GM19238 (cell line): Measurements from ENCODE around the gene CHD6.

Experiments used
- DNase-seq: peaks from one replicate; pipeline ENCODE4 v3.0.0; 2011; ENCODE audit warnings: low spot score; ENCODE audit not compliant: insufficient read length

The CHD6 gene

DNA sequence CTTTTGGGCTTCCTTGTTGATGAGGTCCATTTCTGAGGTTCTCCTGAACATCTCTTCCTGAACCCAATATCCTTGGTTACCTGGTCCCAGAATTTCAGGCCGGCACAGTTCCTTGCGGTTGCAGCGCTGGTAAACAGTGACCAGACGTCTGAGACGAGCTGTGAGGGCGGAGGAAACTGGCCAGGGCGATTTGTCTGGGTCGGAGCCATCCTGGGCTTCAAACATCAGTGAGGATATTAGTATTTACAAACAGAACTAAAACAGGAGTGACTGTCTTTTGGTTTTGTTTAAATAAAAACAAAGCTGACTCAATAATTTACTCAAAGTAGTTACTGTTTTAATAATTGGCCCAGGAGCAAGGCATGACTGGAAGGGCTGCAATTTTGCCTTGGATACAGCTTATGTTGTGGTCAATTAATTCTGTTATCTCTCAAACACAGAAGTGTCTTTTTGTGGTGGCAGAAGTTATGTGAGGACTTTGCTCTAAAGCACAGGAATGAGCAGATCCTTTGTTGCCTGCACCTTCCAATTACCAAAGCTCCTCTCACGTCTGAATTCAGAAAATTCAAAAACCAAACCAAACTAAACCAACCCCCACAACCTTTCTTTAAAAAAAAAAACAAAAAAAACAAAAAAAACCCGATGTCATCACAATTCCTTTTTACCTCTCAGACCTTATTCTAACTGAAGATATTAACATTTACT lies 192.8 kb downstream of the CHD6 start:
- no peak for DNase-seq

DNA sequence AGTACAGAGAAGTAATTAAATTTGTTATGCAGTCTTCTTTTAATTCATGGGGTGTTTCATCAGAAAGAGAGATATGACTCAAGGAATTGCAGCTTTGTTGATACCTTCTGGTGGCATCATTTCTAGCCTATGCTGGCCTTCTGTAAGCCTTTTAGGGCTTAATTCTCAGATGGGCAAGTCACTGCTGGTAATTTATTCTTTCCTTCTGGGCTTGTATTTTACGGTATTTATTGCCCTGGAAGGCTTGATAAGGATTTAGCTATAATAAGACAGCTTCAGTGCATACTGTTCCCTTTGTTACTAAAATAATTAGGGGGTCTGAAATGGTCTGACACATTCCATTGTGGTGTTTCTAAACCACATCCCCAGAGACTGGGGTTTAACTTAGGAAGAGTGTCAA lies 193.6 kb downstream of the CHD6 start:
- no peak for DNase-seq

DNA sequence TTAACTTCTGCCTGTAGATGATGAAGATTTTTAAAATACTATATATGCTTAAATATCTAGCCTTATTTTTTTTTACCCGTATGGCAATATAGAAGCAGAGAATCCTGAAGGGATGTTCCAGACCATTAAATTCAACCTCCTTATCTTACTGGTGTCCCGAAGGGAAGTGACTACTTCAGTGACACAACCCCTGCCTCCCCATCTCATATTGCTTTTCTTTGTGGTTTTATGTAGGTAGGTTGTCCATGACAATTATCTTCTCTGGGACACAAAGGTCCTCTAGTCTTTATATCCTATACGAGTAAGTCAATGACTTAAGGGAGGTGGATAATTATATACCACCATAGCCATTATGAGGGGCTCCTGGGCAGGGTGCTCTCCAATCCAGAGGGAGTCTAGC lies 194.2 kb downstream of the CHD6 start:
- DNase-seq = no peak

DNA sequence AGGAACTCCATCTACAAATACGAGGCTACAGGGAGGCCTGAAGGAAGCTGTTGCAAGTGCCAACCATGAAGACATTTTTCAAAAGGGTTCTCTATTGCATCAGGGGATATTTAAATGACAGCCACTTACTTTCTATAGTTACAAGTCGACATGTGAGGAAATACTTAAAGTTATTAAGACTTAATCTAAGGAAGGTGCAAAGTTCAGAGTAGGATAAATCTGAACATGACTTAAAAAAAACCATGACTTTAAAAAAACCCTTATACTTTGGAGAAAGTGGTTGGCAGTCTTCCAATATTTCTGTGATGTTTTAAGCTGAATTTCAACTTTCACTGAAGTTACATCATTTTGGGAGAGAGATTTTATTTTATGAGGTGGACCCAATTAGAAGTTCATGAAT lies 195.2 kb downstream of the CHD6 start:
- no peak for DNase-seq

DNA sequence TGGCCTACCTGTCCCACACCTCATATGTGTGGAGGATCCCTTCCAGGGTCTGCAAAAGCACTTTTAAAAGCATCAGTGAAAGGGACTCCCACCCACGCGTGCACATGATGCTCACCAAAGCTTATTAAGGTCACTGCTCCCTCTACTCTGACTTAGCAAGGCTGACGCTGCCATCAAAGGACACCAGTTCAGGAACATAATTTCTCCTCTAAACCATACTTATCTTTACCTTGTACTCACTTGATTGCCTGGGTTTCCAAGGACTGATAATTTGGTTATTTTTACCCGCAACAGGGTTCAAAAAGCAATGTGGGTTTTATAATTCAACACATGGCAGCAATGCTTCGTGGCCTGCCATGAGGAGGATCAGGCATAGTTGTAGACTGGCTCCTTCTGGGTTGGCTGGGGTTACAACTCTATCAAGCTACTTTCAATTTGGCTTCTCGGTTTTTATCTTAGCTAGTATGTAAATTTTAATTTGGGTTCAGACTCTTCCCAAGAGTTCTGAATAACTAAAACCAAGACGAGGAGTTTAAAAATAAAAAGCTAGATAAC lies 199.4 kb downstream of the CHD6 start:
- DNase-seq = no peak

DNA sequence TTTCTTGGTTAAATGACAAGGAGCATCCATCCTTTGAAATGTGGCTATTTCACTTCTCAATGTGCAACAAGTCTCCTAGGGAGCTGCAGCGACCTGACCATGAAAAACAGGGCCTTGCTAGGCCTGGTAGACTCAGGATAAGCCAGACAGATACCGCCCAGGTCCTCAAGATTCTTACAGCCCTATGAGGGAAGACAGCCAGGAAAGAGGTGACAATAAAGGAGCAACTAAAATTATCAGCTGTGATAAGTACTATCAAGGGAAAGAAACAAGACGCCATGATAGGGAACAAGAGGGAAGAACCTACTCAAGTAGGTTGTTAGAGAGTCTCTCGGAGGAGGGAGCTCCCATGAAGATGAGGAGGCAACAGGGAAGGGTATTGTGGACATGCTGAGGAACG lies 200.1 kb downstream of the CHD6 start:
- DNase-seq = no peak

DNA sequence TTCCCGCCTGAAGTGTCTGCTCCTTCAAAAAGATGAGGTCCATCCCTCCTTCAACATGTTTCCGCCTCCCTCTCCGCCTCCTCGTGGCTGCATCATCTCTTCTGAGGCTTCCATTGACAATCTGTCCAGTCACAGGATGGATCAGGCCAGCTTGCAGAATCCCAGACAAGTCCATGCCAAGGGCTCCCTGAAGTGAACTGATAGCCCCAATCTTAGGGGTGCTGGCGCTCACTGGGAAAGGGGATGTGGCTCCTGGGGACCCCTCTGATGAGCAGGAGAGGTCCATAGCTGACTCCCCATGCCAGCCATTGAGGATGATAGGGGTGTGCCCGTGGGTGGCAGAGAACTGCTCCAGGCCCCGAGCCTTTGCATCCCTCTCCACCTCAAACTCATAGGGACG lies 203.0 kb downstream of the CHD6 start:
- DNase-seq = no peak

DNA sequence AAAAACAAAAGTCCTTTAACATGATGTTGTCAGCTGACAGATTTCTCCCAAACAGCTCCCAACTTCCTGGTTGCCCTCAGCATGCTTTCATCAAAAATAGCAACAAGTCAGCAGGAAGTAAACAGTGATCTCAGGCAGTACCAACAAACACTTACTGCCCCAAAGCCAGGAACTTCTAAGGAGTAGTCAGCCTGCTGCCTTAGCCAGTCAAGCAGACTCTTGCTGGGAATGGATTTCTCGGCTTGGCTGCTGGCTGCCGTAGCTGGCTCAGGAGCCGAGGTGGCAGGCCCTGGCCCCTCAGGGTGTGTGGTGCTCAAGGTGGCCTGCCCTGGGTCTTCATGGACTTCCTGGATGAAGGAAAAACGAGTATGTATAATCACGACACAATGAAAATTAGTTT lies 205.0 kb downstream of the CHD6 start:
- no peak for DNase-seq

DNA sequence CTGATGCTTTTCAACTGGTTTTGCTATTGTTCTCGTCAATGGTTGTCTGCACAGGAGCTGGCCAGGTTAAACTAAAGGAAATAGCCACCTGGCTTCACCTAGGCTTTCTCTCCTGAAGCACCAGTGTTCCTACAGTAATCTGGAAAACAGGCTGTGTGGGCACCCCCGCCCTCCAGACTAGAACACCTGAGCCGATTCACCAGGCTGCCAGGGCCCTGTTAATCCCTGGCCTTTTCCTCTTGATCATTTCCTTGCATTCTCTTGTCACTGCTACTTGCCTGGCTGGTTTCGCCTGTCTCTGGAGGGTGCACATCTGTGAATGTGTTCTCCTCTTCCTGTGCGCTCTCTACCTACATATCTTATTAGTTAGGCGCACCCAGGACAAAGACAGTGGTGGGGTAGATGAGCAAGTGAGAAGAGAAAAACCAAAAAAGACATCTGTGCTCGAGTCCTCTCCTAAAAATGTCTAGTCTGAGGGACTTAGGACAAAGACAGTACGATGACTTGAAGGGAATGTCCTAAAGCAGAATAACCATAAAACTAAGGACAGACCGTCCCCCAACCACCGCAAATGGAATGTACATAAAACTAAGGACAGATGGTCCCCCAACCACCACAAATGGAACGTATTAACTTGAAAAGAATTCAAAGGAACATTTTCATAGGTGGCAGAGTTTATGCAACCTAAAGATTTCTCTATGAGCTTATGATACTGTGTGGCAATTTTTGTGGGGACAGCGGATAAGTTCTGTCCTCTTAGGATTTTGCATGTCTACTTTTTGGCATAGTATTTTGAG lies 205.7 kb downstream of the CHD6 start:
- no peak for DNase-seq

DNA sequence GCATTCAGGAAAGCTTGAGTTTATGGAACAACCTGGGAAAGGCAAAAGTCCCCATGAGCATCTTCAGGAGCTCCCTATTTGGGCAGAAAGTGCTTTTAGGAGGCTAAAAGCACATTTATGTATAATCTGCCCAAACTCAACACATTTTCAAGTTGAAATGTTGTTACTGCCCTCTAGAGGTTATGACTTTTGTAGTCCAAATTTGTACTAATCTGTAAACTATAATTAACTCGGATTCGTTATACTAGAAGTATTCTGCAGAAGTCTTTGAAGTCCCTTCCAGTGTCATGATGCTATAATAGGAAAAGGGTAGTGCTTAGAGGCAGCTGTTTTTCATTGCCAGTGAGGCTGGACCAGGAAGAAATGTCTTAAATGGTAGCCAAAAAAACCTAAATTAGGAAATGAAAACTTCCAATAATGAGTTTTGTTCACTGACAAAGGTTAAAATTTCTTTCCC lies 206.8 kb downstream of the CHD6 start:
- DNase-seq = no peak

DNA sequence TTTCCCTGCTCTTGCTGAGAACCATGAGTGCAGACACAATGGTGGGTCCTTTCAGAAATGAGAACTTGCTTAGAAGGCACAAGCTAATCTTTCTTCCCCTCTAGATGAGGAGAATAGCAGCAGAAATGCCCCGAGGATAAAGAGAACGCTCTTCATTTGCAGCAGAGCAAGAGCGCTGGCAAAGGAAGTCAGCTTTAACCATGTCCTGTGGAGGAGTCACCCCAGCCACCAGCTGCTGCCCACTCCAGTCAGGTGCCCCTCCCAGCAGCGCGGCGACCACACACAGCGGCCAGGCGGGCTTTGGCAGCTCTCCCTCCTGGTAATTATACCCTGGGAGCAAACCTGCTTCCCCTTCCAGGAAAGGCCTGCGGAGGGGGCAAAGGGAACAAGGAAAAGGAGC lies 209.2 kb downstream of the CHD6 start:
- no peak for DNase-seq

DNA sequence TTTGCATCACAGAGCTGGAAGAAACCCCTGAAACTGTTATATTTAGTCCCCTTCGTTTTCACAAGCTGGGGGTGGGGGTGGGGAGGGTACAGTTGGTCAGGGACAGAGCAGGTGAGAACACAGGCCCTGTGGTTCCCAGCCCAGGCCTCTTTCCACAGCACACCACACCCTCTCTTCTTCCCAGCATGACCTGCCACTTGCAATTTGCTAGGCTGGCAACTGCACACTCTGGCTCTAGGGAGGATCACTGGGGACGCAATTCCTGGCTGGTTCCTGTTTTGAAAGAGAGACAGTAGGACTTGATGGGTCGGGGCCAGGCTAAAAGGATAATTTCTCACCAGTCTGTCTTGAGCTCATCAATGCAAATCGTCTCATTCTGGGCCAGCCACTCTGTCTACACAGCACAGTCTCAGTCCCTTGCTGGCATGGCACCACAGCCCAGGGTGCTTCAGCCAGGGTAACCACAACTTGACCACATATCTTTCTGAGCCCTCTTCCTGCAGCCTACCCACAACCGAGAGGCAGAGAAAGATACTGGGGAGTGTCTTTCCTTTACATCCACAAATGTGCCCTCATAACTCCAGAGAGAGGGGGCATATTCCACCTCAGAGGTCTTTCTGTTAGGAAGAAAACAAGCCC lies 209.9 kb downstream of the CHD6 start:
- DNase-seq = peak; percentile 30

DNA sequence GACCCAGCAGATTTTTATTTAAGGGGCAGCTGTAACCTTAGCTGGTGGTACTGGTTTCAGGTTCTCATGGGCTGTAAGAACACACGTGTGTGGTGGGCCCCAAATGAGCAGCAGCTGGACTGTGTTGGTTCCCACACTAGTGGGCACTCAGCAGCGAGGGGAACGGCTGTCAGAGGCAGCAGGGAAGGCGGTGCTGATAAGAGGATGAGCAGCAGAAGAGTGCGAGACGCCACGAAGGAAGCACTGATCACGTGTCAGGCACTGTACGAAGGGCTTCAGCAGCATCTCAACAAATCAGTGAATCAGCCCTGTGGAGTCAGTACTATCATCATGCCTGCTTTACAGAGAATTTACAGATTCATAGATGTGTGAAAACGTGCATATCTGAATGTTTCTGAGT lies 210.6 kb downstream of the CHD6 start:
- no peak for DNase-seq

DNA sequence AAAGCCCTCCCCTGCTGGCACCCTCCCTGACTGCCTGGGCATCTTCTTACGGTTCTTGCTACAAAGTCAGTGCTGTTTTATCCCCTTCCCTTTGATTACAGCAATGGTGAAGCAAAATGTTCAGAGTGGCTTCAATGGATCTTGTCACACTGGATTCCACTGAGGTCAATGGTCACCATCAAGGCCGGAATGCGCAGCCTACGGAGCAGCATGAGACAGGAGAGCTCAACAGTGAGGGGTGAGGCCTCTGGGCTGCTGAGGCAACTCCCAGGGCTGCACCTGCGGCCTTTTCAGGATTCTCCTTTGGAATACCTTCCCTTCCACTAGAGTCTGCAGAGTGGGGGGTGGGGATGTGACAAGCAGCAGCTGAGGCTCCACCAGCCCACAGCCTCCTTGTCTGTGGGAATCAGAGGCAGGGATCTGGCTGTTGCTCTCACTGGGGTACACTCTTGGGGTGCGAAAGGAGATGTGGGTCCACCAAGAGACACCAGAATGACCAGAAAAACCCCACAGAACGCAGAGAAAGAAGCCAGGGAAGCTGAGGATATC lies 211.2 kb downstream of the CHD6 start:
- DNase-seq = no peak

DNA sequence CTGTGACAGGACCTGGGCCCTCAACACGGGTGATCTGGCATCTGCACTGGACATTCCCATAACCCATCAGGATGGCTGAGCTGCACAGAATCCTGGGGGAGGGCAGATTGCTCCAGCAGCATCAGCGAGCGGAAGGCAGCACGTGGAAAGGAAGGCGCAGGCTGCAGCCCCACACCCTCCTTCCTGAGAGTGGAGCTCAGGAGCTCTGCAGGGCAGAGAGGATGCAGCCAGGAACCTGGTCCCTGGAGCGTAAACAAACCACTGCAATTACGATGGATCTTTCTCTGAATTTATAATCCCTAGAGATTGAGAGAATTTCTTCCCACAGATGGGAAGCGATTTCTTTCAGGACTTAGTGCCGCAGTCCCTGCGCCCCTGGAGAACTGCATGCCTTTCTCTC lies 211.8 kb downstream of the CHD6 start:
- DNase-seq = no peak

DNA sequence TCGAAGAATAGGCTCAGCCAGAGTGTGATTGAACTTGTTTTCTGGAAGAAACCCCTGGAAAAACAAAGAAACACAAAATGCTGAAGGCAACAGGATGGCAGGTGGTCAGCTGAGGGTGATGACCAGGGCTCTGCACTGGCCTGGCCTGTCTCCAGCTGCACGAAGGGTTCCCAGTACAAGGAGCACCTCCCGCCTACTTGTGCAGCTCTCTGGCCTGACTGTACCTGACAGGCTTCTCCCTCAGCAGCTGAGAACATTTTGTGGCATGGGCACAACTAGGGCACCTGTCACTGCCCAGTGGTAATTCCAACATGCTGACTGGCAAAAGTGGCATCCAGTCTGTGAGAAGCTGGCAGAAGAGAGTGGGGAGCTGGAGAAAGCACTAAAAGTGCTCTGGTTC lies 212.7 kb downstream of the CHD6 start:
- DNase-seq = no peak

DNA sequence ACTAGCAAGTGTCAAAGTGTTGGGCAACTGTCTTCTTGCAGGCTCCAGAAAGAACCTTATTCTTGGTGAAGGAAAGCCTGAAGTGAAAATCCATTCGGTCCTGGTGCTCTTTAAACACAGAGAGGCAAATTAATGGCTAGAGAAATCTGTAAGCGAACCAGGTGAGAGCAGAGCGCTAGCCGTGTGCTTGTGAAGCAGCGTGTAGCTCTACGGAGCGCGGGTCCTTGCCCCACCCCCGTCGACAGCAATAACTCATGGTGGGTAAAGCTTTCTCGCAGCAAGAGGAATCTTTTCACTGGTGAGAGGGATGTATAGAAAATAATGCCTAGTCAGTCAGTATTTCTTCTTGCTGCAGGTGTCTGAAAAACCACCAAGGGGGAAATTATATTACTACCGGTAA lies 214.6 kb downstream of the CHD6 start:
- no peak for DNase-seq

DNA sequence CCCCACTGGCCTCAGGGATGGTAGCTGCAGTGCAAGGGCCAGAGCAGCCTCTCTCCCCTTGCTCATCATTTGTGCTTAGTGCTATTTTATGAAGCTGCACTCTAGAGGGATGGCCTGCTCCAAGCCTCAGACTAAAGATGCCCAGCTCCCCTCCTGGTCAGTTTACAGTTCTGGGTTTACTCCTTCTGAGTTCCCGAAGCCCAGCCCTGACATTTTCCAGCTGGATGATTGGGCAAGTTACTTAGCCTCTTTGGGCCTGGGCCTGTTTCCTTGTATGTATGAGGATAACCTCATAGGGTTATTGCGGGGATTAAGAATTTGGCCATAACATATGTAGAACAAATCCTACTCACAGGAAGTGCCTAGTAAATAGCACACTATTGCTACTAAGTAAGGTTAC lies 219.8 kb downstream of the CHD6 start:
- no peak for DNase-seq

DNA sequence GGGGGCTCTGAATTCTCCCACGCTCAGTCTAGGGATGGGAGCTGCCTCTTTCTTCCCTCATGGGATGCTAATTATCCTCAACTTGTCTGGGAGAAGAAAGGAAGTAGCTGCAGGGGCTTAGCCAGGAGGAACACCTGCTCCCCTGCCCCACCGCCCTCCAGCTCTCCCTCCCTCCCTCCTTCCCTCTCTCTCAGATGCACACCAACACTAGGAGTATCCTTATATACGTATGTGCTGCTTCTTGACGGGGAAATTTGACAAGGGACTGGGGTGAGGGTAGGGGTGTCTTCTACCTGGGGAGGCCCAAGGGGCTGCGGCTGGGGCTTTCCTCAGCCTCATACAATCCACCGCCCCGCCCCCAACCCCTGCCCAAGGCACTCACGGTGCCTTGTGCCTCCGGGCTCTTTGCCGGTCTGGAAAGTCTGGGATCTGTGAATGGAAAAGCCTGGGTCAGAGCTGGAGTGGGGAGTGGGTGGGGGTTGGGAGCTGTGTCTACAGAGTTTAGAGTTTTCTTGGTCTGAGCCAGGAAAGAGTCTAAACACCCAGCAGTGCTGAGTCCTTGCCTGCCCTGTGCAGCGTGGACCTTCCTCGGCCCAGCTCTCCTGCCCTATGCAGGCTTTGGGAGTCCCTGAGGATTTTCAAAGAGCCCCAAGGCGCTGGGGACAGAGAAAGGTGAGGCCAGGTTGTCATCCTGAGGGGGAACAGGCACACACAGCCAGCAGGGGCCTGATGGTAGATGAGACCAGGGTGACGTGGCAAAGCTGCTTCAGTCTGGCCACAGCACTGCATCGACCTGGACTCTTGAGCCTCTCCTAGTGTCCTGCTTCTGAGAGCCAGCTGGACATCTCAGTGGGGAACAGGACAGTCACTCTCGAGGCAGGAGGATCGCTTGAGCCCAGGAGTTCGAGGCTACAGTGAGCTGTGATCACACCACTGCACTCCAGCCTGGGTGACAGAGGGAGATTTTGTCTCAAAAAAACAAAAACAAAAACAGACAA lies 222.2 kb downstream of the CHD6 start:
- no peak for DNase-seq

DNA sequence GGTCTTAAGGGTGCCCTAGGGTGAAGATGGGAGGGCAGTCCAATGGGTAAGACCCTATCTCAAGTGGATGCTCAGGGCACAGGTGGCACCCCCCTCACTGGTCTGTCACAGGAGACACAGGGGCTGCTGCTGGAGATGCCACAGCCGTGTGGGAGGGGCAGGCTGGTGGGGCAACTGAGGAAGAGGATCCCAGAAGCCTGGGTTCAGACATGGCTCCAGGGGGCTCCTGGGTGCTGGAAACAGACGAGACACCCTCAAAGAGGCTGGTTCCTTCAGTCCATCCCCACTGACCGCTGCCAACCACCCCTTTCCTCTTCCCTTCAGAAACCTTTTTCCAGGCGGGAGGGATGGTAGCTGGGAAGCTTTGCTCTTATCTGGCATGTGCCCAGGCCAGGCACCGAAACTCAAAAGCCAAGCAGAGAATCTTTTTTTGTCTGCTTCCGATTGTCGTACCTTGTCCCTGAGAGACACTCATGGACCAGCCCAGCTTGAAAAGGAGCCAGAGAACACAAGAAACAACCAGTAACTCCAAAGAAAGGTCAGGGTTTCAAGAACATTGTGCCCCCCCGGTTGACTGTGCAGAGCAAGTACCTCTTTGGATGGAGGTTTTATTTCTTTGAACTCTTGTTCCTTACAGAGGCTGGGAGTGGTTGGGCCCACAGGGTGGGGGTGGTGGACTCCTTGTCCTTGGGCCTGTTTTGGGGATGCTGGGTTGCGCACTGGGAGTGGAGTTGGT lies 223.1 kb downstream of the CHD6 start:
- DNase-seq = no peak
